K562 (cell line): ENCODE measurements around the gene KAZN. TPM values are rescaled to one million over a fixed set of nuclear protein-coding genes. Genes with fewer than 3 reads are reported as not detected.

Experiments used
- ATAC-seq: fragments of 200-7000 bp; cut with Tn5 transposase; 3 replicates; pipeline ENCODE4 v1.9.1; 2020; ENCODE audit warnings: moderate library complexity
- BruUV-seq: library from RNA; stranded (reverse); fragments of 400-500 nt; replicated peaks from 2 replicates; lab custom pipeline; 2021; lab: Mats Ljungman, UMichigan
- CTCF ChIA-PET: fragments of 300-600 bp; formaldehyde crosslinking; extraction: SDS; loops from one replicate; lab custom pipeline; 2021; ENCODE audit warnings: low intra/inter-chr PET ratio; lab: Yijun Ruan, JAX
- POLR2A ChIA-PET: fragments of 300-600, 350-650 bp; sonication (Branson Sonifier 250); formaldehyde crosslinking; extraction: SDS; loops from one replicate; lab custom pipeline; 2021; ENCODE audit warnings: antibody characterized with exemption, inconsistent platforms; lab: Yijun Ruan, JAX
- DNase-seq, 4 experiments: peaks; one replicate each; pipeline versions ENCODE4 v3.0.0 to v3.0.0-alpha.2; 2011 to 2018; ENCODE audit warnings: low spot score in 3 of 4, mixed read lengths in 3 of 4; ENCODE audit errors: extremely low read depth in 1 of 4
- FAIRE-seq: peaks from 2 replicates; lab custom pipeline; 2011; peaks lifted over from hg19 to GRCh38; lab: Jason Lieb, UNC
- H2AFZ ChIP-seq: 2 replicates; pipeline ENCODE4 v1.6.0; 2011; ENCODE audit warnings: low read depth, low read length, control low read depth, inconsistent platforms
- H3K27ac ChIP-seq: fragments of 200-600 bp; 3 replicates; pipeline ENCODE4 v1.8.0; 2011; ENCODE audit warnings: low read depth, mild to moderate bottlenecking, control low read depth, inconsistent platforms, low read length, moderate library complexity, mixed read lengths; ENCODE audit errors: extremely low read depth
- H3K27me3 ChIP-seq, 2 experiments: fragments of 300-600 bp in 1 of 2; 2 replicates in 1 of 2; 3 replicates in 1 of 2; pipeline versions ENCODE4 v1.6.0 to v1.8.0; 2011; ENCODE audit warnings: inconsistent platforms in 2 of 2, low read length in 2 of 2, mild to moderate bottlenecking in 1 of 2, mixed read lengths in 1 of 2, moderate library complexity in 1 of 2; ENCODE audit not compliant: control insufficient read depth in 2 of 2, insufficient read depth in 2 of 2
- H3K36me3 ChIP-seq: fragments of 300-600 bp; 3 replicates; pipeline ENCODE4 v1.8.0; 2011; ENCODE audit warnings: mild to moderate bottlenecking, low read length, inconsistent platforms; ENCODE audit not compliant: control insufficient read depth, insufficient read depth
- H3K4me1 ChIP-seq, 2 experiments: fragments of 200-600 bp in 1 of 2; replicated peaks in 1 of 2; 2 replicates in 1 of 2; 3 replicates in 1 of 2; pipeline versions ENCODE4 v1.5.1 to v1.8.0; 2011; ENCODE audit warnings: inconsistent platforms in 2 of 2, low read length in 2 of 2, mild to moderate bottlenecking in 1 of 2, mixed read lengths in 1 of 2, moderate library complexity in 1 of 2; ENCODE audit not compliant: control insufficient read depth in 2 of 2, insufficient read depth in 2 of 2
- H3K4me2 ChIP-seq: 2 replicates; pipeline ENCODE4 v1.6.1; 2011; ENCODE audit warnings: low read length, control low read depth, inconsistent platforms, mixed read lengths; ENCODE audit not compliant: insufficient read depth
- H3K4me3 ChIP-seq: fragments of 200-600 bp; sonication (generic), shearing (Covaris generic); 2 replicates; pipeline ENCODE4 v1.5.1; 2016; ENCODE audit warnings: control low read depth, inconsistent platforms
- H3K79me2 ChIP-seq: fragments of 200-600 bp; 3 replicates; pipeline ENCODE4 v1.8.0; 2011; ENCODE audit warnings: low read length, inconsistent platforms; ENCODE audit not compliant: control insufficient read depth, insufficient read depth
- H3K9ac ChIP-seq, 2 experiments: 2 replicates each; pipeline versions ENCODE4 v1.6.0 to v1.6.1; 2011; ENCODE audit warnings: low read depth in 2 of 2, low read length in 2 of 2, control low read depth in 1 of 2, inconsistent platforms in 1 of 2, mild to moderate bottlenecking in 1 of 2, mixed read lengths in 1 of 2; ENCODE audit not compliant: insufficient read depth in 1 of 2
- H3K9me1 ChIP-seq: one replicate; pipeline ENCODE4 v1.6.0; 2011; ENCODE audit warnings: inconsistent platforms, mild to moderate bottlenecking, low read length, moderate library complexity; ENCODE audit not compliant: control insufficient read depth, insufficient read depth
- H3K9me3 ChIP-seq: replicated peaks from 2 replicates; pipeline ENCODE4 v1.5.1; 2011; ENCODE audit warnings: low read depth, low read length, inconsistent platforms; ENCODE audit not compliant: control insufficient read depth, insufficient read depth
- H4K20me1 ChIP-seq: replicated peaks from 2 replicates; pipeline ENCODE4 v1.6.1; 2011; ENCODE audit warnings: low read length, inconsistent platforms, mixed read lengths; ENCODE audit not compliant: control insufficient read depth, insufficient read depth
- CSDE1 ChIP-seq, 2 experiments: fragments of 450-650 bp; IDR thresholded peaks; 2 replicates each; pipeline ENCODE4 v1.6.1; 2016; ENCODE audit warnings: mild to moderate bottlenecking in 1 of 2
- E2F4 ChIP-seq: sonication (generic); formaldehyde crosslinking; IDR thresholded peaks from 2 replicates; pipeline ENCODE4 v1.8.0; 2022; ENCODE audit warnings: mild to moderate bottlenecking, low read depth, missing genetic modification reagents
- HLTF ChIP-seq: fragments of 450-650 bp; IDR thresholded peaks from 2 replicates; pipeline ENCODE4 v1.6.1; 2016
- ILF3 ChIP-seq: fragments of 450-650 bp; IDR thresholded peaks from 2 replicates; pipeline ENCODE4 v1.6.1; 2018; ENCODE audit warnings: antibody characterized with exemption, mild to moderate bottlenecking, moderate library complexity, borderline replicate concordance
- JUN ChIP-seq, 2 experiments: sonication (generic) in 1 of 2; formaldehyde crosslinking in 1 of 2; IDR thresholded peaks; 2 replicates each; pipeline versions ENCODE4 v1.6.1 to v1.8.0; 2012 to 2022; ENCODE audit warnings: borderline replicate concordance in 2 of 2, mild to moderate bottlenecking in 2 of 2, improper control_type of control experiment in 1 of 2, low read depth in 1 of 2, low read length in 1 of 2, missing genetic modification reagents in 1 of 2
- KLF16 ChIP-seq: IDR thresholded peaks from 2 replicates; pipeline ENCODE4 v1.6.1; 2016; ENCODE audit warnings: antibody characterized with exemption
- MAFG ChIP-seq: fragments of 450-650 bp; conservative IDR thresholded peaks from 2 replicates; pipeline ENCODE4 v1.6.1; 2016; ENCODE audit warnings: missing genetic modification characterization, missing compliant biosample characterization
- MBD2 ChIP-seq: sonication (generic); IDR thresholded peaks from 2 replicates; pipeline ENCODE4 v1.6.1; 2016; ENCODE audit warnings: low read depth, borderline replicate concordance
- NELFE ChIP-seq: IDR thresholded peaks from 2 replicates; pipeline ENCODE4 v1.6.1; 2011; ENCODE audit warnings: mild to moderate bottlenecking; ENCODE audit not compliant: insufficient read depth, insufficient read length
- NR2C1 ChIP-seq, 2 experiments: fragments of 450-650 bp; IDR thresholded peaks; 2 replicates each; pipeline ENCODE4 v1.6.1; 2017; ENCODE audit warnings: mild to moderate bottlenecking in 2 of 2, antibody characterized with exemption in 1 of 2, inconsistent platforms in 1 of 2, missing compliant biosample characterization in 1 of 2, missing genetic modification characterization in 1 of 2
- PBX2 ChIP-seq, 2 experiments: IDR thresholded peaks in 1 of 2; conservative IDR thresholded peaks in 1 of 2; 2 replicates each; pipeline ENCODE4 v1.6.1; 2016; ENCODE audit warnings: low read depth in 2 of 2, mild to moderate bottlenecking in 1 of 2, missing compliant biosample characterization in 1 of 2, missing genetic modification characterization in 1 of 2, moderate library complexity in 1 of 2
- THAP7 ChIP-seq: fragments of 250-450 bp; sonication (Bioruptor Pico); IDR thresholded peaks from 2 replicates; pipeline ENCODE4 v1.5.0; 2021
- WHSC1 ChIP-seq: IDR thresholded peaks from one replicate; pipeline ENCODE4 v1.6.1; 2012; ENCODE audit warnings: low read length, control low read depth, inconsistent platforms
- ZBTB7A ChIP-seq: IDR thresholded peaks from 2 replicates; pipeline ENCODE4 v1.6.1; 2011; ENCODE audit warnings: low read depth, mild to moderate bottlenecking, low read length, moderate library complexity, borderline replicate concordance; ENCODE audit not compliant: control insufficient read depth
- ZFP36 ChIP-seq: fragments of 150-350 bp; IDR thresholded peaks from 2 replicates; pipeline ENCODE4 v1.6.1; 2018; ENCODE audit warnings: low read length, low read depth; ENCODE audit not compliant: partially characterized antibody
- ZNF316 ChIP-seq: fragments of 450-650 bp; IDR thresholded peaks from 2 replicates; pipeline ENCODE4 v1.6.1; 2016
- ZNF707 ChIP-seq: fragments of 250-450 bp; sonication (Bioruptor Pico); conservative IDR thresholded peaks from 2 replicates; pipeline ENCODE4 v1.8.0; 2022; ENCODE audit warnings: inconsistent platforms, mild to moderate bottlenecking, moderate library complexity
- ZNF766 ChIP-seq: fragments of 200-800 bp; sonication (Bioruptor generic); conservative IDR thresholded peaks from 2 replicates; pipeline ENCODE4 v1.6.1; 2016; ENCODE audit warnings: missing genetic modification characterization, missing compliant biosample characterization
- WGBS: fragments of 100-300 bp; shearing (Covaris generic); methylation state at CpG from one replicate; pipeline ENCODE4 v1.1.6; 2016; ENCODE audit warnings: low coverage, mixed read lengths; ENCODE audit not compliant: insufficient coverage; ENCODE audit errors: missing lambda C conversion rate; 5-methylcytosine and 5-hydroxymethylcytosine counted together
- in situ Hi-C: fragments of 300-500 bp; cut with MboI; formaldehyde crosslinking; loops from 4 replicates; pipeline ENCODE4 v1.15.0; 2018; ENCODE audit warnings: inconsistent platforms, mixed read lengths
- intact Hi-C: fragments of 100-400 bp; cut with micrococcal nuclease; formaldehyde crosslinking; loops from 2 replicates; pipeline ENCODE4 v1.14.2; 2022
- polyA plus RNA-seq, 8 experiments: library from polyadenylated mRNA; depleted of rRNA in 4 of 8; stranded (reverse) in 5 of 8; unstranded in 3 of 8; fragments of >200 nt; fragmentation: Nextera tagmentation in 2 of 8; fragmentation: Illumina TruSeq in 1 of 8; extraction: Ambion mirVana in 2 of 8; extraction: Trizol in 1 of 8; gene quantifications; 2 replicates each; pipeline versions ENCODE4 v1.2.1 to v1.2.3, GENCODE V29; 2011 to 2014; ENCODE audit warnings: inconsistent platforms in 1 of 8, missing spikeins in 1 of 8
- total RNA-seq, 7 experiments: library from RNA; depleted of rRNA in 6 of 7; stranded (reverse); fragments of >200 nt in 6 of 7; fragmentation: Illumina TruSeq in 2 of 7; extraction: Trizol in 2 of 7; gene quantifications; 2 replicates each; pipeline versions ENCODE4 v1.2.1 to v1.2.3, GENCODE V29; 2011 to 2021; ENCODE audit warnings: low replicate concordance in 1 of 7

KAZN gene
- total and polyA plus RNA-seq, 9 of the 15 experiments (the other 6 are each of a cell fraction or from before 2014, with no cell fraction given) = 2.1 to 21.6 (median 5.4) TPM

- BruUV-seq = no TSS peak
- Histone ChIP-seq H4K20me1 (no peaks in the 10 kb centered on the region; the same call in 1 of the 2 replicates), H3K4me2 (no peak overlapping the region), H3K9me1 (peaks cover 3% of the 10 kb centered on the region), H3K79me2 (peaks cover 16% of the 10 kb centered on the region; the same call in 1 of the 3 replicates), H3K27me3 (no peaks in the 10 kb centered on the region; a peak in 1 of 5 replicates), H3K4me1 (peaks cover 9 to 16% of the 10 kb centered on the region in 2 experiments; a peak in 4 of 5 replicates), H3K36me3 (peaks cover 6% of the 10 kb centered on the region; the same call in 1 of the 3 replicates), H3K9ac (peak overlapping the region in 1 of 2 experiments; percentile 68; a peak in 1 of 4 replicates), H3K9me3 (no peaks in the 10 kb centered on the region), H3K4me3 (no peak overlapping the region), H3K27ac (no peak overlapping the region), H2AFZ (no peak overlapping the region)
- DNase-seq (no peak), ATAC-seq (no peak), FAIRE-seq (no peak)
- intact Hi-C loops = no loop called here
- ChIA-PET CTCF (no interaction called here), POLR2A (no interaction called here)
- in situ Hi-C loops = no loop called here
- 73% methylated on average over 12 of the region's 12 CpGs for WGBS
- no peak for TF ChIP-seq KLF16
- no peak for TF ChIP-seq THAP7 (CRISPR knock-in tag)
- TF ChIP-seq ZFP36 = no peak
- TF ChIP-seq ZNF766 (CRISPR knock-in tag) = no peak
- TF ChIP-seq ZNF316 = peak; percentile 72
- TF ChIP-seq ZNF707 (CRISPR knock-in tag) = no peak
- TF ChIP-seq ILF3 = no peak
- no peak for TF ChIP-seq CSDE1 (IDR thresholded peaks at IDR 0.05)
- no peak for TF ChIP-seq MBD2
- no peak for TF ChIP-seq JUN (IDR thresholded peaks at IDR 0.05; ENCODE audit: borderline replicate concordance, low read depth, low read length)
- TF ChIP-seq JUN (CRISPR knock-in tag; IDR thresholded peaks at IDR 0.05; ENCODE audit: borderline replicate concordance) = no peak
- TF ChIP-seq WHSC1 = no peak
- TF ChIP-seq HLTF = no peak
- peak; percentile 61 for TF ChIP-seq MAFG (tag)
- no peak for TF ChIP-seq NELFE
- 0 out of 2 replicates have a peak, but pooled peaks have one; percentile 28 for TF ChIP-seq ZBTB7A
- no peak for TF ChIP-seq NR2C1 (IDR thresholded peaks at IDR 0.05)
- TF ChIP-seq NR2C1 (tag; IDR thresholded peaks at IDR 0.05) = no peak
- no peak for TF ChIP-seq PBX2 (CRISPR knock-in tag; IDR thresholded peaks at IDR 0.05; ENCODE audit: low read depth)
- TF ChIP-seq PBX2 (tag; conservative IDR thresholded peaks at IDR 0.05; ENCODE audit: low read depth) = no peak
- TF ChIP-seq E2F4 (CRISPR knock-in tag) = no peak
Measured at GRCh38 chr1:14944471-14944985, 346.0 kb downstream of the KAZN start.
